Mammary epithelial cell (primary cell): ENCODE data around the gene EGFL8.
A peak's percentile ranks its signal among the peaks of the same experiment; 100 is the strongest.

ENCODE experiments used
- CTCF ChIP-seq, 2 donors: IDR thresholded peaks in 1 of 2; conservative IDR thresholded peaks in 1 of 2; 2 replicates each; pipeline ENCODE4 v1.5.1; 2011 to 2012; ENCODE audit warnings: inconsistent platforms in 2 of 2, low read length in 2 of 2, mild to moderate bottlenecking in 2 of 2, control low read depth in 1 of 2, low read depth in 1 of 2; ENCODE audit not compliant: insufficient read depth in 1 of 2; ENCODE audit errors: extremely low read depth in 1 of 2
- EZH2 ChIP-seq: IDR thresholded peaks from 2 replicates; pipeline ENCODE4 v1.6.1; 2012; ENCODE audit warnings: low read length, inconsistent platforms, borderline replicate concordance

- TF ChIP-seq CTCF (conservative IDR thresholded peaks at IDR 0.05 in 1 of 2, IDR thresholded peaks at IDR 0.05 in 1 of 2; ENCODE audit: extremely low read depth in 1 of 2, insufficient read depth in 1 of 2, low read depth in 1 of 2, low read length in 2 of 2) (peak; percentile 88 to 90), EZH2 (no peak)
These were observed 45.4 kb upstream of the EGFL8 start for GRCh38 chr6:32118782-32119628.
